ENCODE measurements around the gene C10orf67. TPM values are rescaled to one million over a fixed set of nuclear protein-coding genes. Genes with fewer than 3 reads are reported as not detected.

The C10orf67 gene
- total RNA-seq, 1 experiment from 2014 or later: not detected

DNA sequence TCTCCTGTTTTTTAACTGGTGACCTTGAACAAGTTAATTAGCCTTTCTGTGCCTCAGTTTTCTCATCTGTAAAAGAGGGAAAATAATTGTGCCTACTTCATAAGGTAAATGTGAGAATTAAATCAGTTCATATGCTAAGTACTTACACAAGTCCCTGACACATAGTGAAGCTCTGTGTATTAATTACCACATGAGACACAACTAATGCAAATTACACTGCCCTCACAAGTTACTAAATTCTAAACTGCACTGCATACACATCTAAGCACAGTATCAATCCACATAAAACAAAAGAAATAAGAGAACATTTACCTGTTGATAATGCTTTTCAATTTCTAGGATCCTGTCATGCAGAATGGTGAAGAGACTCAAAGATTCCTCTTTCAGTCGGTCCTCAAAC is 22.5 kb downstream of the C10orf67 start:
- Histone ChIP-seq H4K91ac (ENCODE audit: insufficient read length, low read depth, low read length) (no peak overlapping the region), H3K27me3 (ENCODE audit: insufficient read depth, low read length) (no peaks in the 10 kb centered on the region), H4K20me1 (ENCODE audit: control insufficient read depth, insufficient read depth, insufficient read length) (no peaks in the 10 kb centered on the region), H4K5ac (ENCODE audit: insufficient read length, low read depth, low read length) (no peak overlapping the region), H3K23me2 (ENCODE audit: insufficient read length, low read depth, low read length, poor library complexity, severe bottlenecking) (no peaks in the 10 kb centered on the region), H2BK15ac (ENCODE audit: low read depth, low read length) (no peak overlapping the region), H3K79me2 (ENCODE audit: insufficient read depth, low read length) (no peaks in the 10 kb centered on the region), H3K27ac (ENCODE audit: insufficient read length, low read depth, low read length) (no peak overlapping the region), H2AK5ac (ENCODE audit: insufficient read length, low read length) (no peak overlapping the region), H2BK120ac (ENCODE audit: low read depth, low read length, poor library complexity, severe bottlenecking) (no peak overlapping the region), H3K18ac (ENCODE audit: insufficient read length, low read depth, low read length) (no peak overlapping the region), H3K9me3 (ENCODE audit: control insufficient read depth, low read depth, low read length) (no peaks in the 10 kb centered on the region), H3K79me1 (ENCODE audit: insufficient read depth, low read depth, low read length, poor library complexity, severe bottlenecking) (no peaks in the 10 kb centered on the region), H3K23ac (ENCODE audit: insufficient read length, low read depth, low read length) (no peak overlapping the region), H4K8ac (replicated peaks; ENCODE audit: insufficient read length, low read depth, low read length) (no peak overlapping the region), H2BK20ac (ENCODE audit: low read depth, low read length, poor library complexity, severe bottlenecking) (no peak overlapping the region), H3K4me2 (ENCODE audit: insufficient read depth, insufficient read length, low read length) (no peak overlapping the region), H2BK12ac (ENCODE audit: insufficient read length, low read depth, low read length) (no peak overlapping the region), H3T11ph (ENCODE audit: low read length) (no peak overlapping the region), H2AFZ (ENCODE audit: low read length) (no peak overlapping the region), H2BK5ac (ENCODE audit: insufficient read length, low read length) (no peak overlapping the region), H3K4ac (ENCODE audit: low read depth, low read length) (no peak overlapping the region), H3K4me1 (ENCODE audit: insufficient read depth, low read length) (no peaks in the 10 kb centered on the region), H3K56ac (ENCODE audit: insufficient read length, low read depth, low read length) (no peak overlapping the region), H3K9ac (ENCODE audit: extremely low read depth, insufficient read length, low read length) (no peak overlapping the region), H3K14ac (ENCODE audit: insufficient read depth, low read length) (no peak overlapping the region)
- Mint-ChIP-seq H3K4me1 (no peaks in the 10 kb centered on the region), H3K36me3 (ENCODE audit: insufficient read depth in 1 of 3, low read depth in 3 of 3) (no peaks in the 10 kb centered on the region), H3K27me3 (ENCODE audit: low read depth) (no peaks in the 10 kb centered on the region), H3K4me3 (no peak overlapping the region), H3K9me3 (no peaks in the 10 kb centered on the region), H3K27ac (no peak overlapping the region)
- no CpG with 5 or more reads among the region's 1 CpG for WGBS (ENCODE audit: extremely low coverage, insufficient read length, low lambda C conversion rate)
- no peak for DNase-seq
- TF ChIP-seq, protein P1, sequence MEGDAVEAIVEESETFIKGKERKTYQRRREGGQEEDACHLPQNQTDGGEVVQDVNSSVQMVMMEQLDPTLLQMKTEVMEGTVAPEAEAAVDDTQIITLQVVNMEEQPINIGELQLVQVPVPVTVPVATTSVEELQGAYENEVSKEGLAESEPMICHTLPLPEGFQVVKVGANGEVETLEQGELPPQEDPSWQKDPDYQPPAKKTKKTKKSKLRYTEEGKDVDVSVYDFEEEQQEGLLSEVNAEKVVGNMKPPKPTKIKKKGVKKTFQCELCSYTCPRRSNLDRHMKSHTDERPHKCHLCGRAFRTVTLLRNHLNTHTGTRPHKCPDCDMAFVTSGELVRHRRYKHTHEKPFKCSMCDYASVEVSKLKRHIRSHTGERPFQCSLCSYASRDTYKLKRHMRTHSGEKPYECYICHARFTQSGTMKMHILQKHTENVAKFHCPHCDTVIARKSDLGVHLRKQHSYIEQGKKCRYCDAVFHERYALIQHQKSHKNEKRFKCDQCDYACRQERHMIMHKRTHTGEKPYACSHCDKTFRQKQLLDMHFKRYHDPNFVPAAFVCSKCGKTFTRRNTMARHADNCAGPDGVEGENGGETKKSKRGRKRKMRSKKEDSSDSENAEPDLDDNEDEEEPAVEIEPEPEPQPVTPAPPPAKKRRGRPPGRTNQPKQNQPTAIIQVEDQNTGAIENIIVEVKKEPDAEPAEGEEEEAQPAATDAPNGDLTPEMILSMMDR (conservative IDR thresholded peaks at IDR 0.05): no peak

All from H9 (cell line).